ENCODE data around the gene TMEM134. TPM values are rescaled to one million over a fixed set of nuclear protein-coding genes. Genes with fewer than 3 reads are reported as not detected.
A peak's percentile ranks its signal among the peaks of the same experiment; 100 is the strongest.

The TMEM134 gene
- total and polyA plus RNA-seq, 9 of the 15 experiments (the other 6 are each of a cell fraction or from before 2014, with no cell fraction given) = 0.63 to 48.4 (median 10.7) TPM

DNA sequence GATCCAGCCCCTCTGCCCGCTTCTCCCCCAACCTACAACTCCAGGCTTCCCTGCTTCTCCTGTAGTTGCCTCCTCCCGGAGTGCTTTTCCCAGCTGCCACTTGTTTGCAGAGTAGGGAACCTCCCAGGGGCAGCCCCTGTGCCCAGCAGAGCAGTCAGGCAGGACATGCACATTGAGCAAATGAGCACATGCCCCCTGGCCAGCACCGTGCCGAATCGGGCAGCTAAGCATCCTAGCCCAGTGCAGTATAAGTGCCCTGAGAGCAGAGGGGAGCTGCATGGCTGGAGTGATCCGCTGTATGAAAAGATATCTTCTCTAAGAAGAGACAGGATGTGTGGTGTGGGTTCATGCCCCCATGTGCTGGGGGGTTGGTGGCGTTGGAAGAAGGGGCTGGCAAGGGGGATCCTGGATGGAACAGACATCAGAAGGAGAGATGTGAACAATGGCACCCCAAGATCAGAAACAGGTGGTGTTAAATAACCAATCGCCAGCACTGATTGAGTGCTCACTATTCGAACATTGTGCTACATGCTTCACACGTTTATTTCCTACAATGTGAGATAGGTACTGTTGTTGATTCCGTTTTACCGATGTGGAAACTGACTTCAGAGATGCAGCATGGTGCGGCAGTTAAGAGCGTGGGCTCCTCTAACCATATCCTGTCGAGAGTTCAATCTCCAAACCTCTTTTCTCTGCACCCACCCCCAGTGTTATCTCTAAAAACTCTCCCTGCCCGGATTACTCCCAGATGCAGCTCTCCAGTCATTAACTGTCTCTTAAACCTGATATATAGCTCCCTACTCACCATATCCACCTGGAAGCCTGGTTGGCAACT is 15.0 kb upstream of the TMEM134 start (continued):
- no peak for TF ChIP-seq ZNF695 (CRISPR knock-in tag; IDR thresholded peaks at IDR 0.05)
- TF ChIP-seq KDM2B (CRISPR knock-in tag; IDR thresholded peaks at IDR 0.05) = no peak
- TF ChIP-seq RNF2 (IDR thresholded peaks at IDR 0.05) = no peak
- peak; percentile 44 for TF ChIP-seq CBFA2T2 (conservative IDR thresholded peaks at IDR 0.05)

DNA sequence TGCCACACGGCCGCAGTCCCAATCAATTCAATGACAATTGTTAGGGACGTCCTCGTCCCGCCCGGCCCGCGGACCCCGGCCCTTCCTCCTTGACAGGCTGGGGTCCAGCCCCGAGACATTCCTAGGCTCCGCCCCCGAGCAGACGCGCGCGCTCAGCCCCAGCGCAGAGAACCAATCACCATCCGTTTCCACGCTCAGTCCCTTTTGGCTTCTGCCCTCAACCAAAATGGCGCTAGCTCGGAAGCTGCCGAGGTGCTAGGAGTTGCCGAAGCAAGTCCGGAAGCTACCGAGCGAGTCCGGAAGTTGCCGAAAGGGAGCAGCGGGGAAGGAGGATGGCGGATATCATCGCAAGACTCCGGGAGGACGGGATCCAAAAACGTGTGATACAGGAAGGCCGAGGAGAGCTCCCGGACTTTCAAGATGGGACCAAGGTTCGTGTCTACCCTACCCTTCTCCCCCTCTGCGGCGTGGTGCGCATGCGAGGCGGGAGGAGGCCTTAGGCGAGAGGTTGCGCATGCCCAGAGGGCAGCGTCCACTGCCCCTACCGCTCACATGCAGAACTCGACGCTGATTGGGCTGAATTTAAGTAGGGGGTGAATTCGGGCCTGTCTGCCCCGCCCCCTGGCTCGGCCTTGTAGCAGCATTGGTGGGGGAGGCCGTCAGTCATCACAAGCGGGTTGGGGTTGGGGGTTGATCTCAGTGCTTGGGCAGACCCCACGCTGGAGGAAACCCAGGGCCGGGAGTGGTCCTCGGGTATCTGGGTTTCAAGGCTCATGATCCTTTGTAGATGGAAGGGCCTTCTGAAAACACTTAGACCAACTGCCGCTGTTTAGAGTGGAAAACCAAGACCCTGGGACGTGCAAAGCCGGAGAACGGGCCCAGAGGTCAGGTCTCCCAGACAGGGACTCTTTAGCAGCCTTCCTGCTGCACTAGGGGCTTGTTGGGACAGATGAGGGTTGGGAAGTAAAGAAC is 14.1 kb upstream of the TMEM134 start, which contains the start of gene AIP:
AIP (plus strand) TSS at position 200 of the 972 bp plus-strand sequence; CDS start at position 333, 133 bp downstream.
- intact Hi-C loops (cut with micrococcal nuclease) = loop anchor here (1.0 to 5.0 kb wide), 2 partner anchors 21 to 81 kb away; partner anchors contain the start of genes PPP1CA and TBC1D10C
- Histone ChIP-seq H2AFZ (ENCODE audit: low read depth, low read length) (peak within 1 kb of the TSS; percentile 90), H3K9ac (ENCODE audit: insufficient read depth in 1 of 2, low read depth in 2 of 2, low read length in 2 of 2) (peak within 1 kb of the TSS; percentile 61 to 87), H3K4me1 (replicated peaks in 1 of 2; ENCODE audit: control insufficient read depth in 2 of 2, insufficient read depth in 2 of 2, low read length in 2 of 2) (peaks cover 29 to 49% of the 10 kb centered on the region in 2 experiments), H3K9me1 (ENCODE audit: control insufficient read depth, insufficient read depth, low read length) (no peaks in the 10 kb centered on the region), H3K36me3 (ENCODE audit: control insufficient read depth, insufficient read depth, low read length) (peaks cover 11% of the 10 kb centered on the region; the same call in 1 of the 3 replicates), H3K9me3 (replicated peaks; ENCODE audit: control insufficient read depth, insufficient read depth, low read depth, low read length) (no peaks in the 10 kb centered on the region), H3K4me2 (ENCODE audit: insufficient read depth, low read length) (peak within 1 kb of the TSS; percentile 78), H3K4me3 (peak within 1 kb of the TSS; percentile 49), H3K79me2 (ENCODE audit: control insufficient read depth, insufficient read depth, low read length) (peaks cover 34% of the 10 kb centered on the region), H3K27me3 (ENCODE audit: control insufficient read depth in 2 of 2, insufficient read depth in 2 of 2, low read length in 2 of 2) (no peaks in the 10 kb centered on the region), H4K20me1 (replicated peaks; ENCODE audit: control insufficient read depth, insufficient read depth, low read length) (no peaks in the 10 kb centered on the region), H3K27ac (ENCODE audit: extremely low read depth, low read depth, low read length) (peak within 1 kb of the TSS; percentile 73)
- WGBS (ENCODE audit: insufficient coverage, low coverage, missing lambda C conversion rate) = 5% methylated on average over 55 of the region's 60 CpGs
- BruUV-seq (replicated peaks) = TSS peak; percentile 76
- ChIA-PET POLR2A (interaction anchor here (0.6 to 1.0 kb wide), 8 partner anchors 9 to 147 kb away, joined by 3 to 5 read pairs (median 4); partner anchors contain the start of gene PPP1CA), CTCF (ENCODE audit: low intra/inter-chr PET ratio) (interaction anchor here (0.7 kb wide), 1 partner anchor 445 kb away, joined by 3 read pairs; no protein-coding TSS in a partner anchor)
- ATAC-seq = peak; percentile 98
- in situ Hi-C loops (cut with MboI) = no loop called here
- DNase-seq (ENCODE audit: extremely low read depth in 1 of 4, low spot score in 3 of 4) = peak; percentile 97 to 99 (median 98)
- peak; percentile 98 for FAIRE-seq
- TF ChIP-seq PTBP1 (IDR thresholded peaks at IDR 0.05; ENCODE audit: low read depth, low read length) (no peak), SRSF1 (IDR thresholded peaks at IDR 0.05; ENCODE audit: low read depth, low read length) (no peak), GATA2 (CRISPR knock-in tag; IDR thresholded peaks at IDR 0.05) (no peak)
- TF ChIP-seq, protein P1, sequence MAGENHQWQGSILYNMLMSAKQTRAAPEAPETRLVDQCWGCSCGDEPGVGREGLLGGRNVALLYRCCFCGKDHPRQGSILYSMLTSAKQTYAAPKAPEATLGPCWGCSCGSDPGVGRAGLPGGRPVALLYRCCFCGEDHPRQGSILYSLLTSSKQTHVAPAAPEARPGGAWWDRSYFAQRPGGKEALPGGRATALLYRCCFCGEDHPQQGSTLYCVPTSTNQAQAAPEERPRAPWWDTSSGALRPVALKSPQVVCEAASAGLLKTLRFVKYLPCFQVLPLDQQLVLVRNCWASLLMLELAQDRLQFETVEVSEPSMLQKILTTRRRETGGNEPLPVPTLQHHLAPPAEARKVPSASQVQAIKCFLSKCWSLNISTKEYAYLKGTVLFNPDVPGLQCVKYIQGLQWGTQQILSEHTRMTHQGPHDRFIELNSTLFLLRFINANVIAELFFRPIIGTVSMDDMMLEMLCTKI (IDR thresholded peaks at IDR 0.05; ENCODE audit: partially characterized antibody) = no peak
- TF ChIP-seq, protein P2, sequence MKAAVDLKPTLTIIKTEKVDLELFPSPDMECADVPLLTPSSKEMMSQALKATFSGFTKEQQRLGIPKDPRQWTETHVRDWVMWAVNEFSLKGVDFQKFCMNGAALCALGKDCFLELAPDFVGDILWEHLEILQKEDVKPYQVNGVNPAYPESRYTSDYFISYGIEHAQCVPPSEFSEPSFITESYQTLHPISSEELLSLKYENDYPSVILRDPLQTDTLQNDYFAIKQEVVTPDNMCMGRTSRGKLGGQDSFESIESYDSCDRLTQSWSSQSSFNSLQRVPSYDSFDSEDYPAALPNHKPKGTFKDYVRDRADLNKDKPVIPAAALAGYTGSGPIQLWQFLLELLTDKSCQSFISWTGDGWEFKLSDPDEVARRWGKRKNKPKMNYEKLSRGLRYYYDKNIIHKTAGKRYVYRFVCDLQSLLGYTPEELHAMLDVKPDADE (conservative IDR thresholded peaks at IDR 0.05; ENCODE audit: control insufficient read depth, low read depth, low read length) = no peak

Data from K562 (cell line).